HG02973 (cell line): ENCODE results near the gene C15orf62.

ENCODE experiments used
- ATAC-seq: cut with Tn5 transposase; IDR thresholded peaks from one replicate; pipeline ENCODE4 v1.9.1; 2021; ENCODE audit warnings: moderate library complexity; ENCODE audit not compliant: unreplicated experiment

C15orf62 gene

DNA sequence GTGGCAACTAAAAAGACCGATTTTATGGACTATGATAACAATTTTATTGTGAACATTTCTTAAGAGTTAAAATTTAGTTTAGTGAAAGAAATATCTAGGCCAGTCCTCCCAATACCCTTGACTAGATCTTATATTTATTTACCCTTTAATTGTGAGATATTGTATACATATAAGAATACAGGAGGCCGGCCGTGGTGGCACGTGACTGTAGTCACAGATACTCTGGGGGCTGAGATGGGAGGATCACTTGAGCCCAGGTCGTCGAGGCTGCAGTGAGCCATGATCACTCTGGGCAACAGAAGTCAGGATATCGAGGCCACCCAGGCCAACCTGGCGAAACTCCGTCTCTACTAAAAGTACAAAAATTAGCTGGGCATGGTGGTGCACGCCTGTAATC lies 14.0 kb upstream of the C15orf62 start:
- no peak for ATAC-seq

DNA sequence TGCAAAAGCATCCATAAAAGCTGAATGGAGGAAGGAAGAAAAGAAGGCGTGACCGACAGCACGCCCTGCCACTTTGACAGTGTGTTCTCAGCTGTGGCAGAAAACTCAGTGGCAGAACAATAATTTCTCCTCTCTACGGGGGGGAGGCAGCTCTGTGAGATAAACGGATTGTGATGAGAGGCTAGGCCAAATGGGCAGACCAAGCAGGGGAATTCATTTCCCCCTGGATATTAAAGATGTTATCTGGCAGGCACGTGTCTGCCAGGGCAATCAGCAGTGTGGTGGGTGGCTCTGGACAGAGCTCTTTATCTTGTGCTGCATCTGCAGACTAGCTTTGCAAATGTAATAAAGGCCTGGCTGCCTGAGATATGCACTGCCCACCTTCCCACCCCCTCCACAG lies 12.8 kb upstream of the C15orf62 start:
- no peak for ATAC-seq

DNA sequence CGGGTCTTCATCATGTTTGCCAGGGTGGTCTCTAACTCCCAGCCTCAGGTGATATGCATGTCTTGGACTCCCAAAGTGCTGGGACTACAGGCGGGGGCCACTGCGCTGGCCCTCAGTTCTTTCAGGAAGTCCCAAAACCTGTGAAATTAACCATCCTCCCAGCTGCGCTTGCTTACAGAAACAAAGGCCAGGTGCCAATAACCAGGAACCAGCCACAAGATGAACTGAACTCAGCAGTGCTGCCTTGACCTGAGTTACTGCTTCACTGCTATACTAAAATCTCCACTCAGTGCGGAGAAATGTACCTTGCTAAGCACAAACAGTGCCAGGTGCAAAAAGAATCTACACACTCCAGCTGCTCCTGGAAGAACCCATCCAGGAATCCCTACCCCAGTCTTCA lies 9.8 kb upstream of the C15orf62 start:
- no peak for ATAC-seq

DNA sequence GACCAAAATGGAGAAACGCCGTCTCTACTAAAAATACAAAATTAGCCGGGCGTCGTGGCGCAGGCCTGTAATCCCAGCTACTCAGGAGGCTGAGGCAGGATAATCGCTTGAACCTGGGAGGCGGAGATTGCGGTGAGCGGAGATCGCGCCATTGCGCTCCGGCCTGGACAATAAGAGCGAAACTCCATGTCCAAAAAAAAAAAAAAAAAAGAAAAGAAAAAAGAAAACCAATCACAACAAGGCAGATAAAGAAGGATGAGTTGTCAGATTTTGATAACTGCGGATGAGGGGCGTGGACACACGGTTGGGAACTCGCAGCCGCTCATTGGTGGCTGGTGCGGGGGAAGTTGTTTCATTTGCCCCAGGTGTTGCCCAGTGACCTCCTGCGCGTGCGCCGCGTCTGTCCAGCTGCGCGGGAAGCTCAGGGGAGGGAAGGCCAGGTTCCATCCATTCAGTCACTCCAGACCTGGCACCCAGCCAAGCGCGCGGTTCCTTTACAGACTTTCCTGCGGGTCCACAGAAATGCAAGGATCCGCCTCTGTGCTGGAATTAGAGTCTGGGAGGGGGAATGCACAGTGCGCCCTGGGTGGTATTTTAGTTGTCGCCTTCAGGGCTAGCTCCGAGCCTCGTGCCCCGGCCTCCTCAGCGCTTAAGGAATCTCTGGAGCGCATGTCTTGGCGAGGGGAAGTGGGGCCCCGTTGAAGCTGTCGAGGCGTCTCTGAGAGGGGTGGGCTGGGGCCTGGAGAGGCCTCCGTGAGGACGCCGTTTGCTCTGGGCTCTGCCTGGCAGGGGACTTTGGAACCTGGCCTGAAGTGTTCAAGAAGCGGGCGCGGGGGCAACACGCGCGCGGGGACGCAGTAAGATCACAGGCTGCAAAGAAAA lies 6.6 kb upstream of the C15orf62 start:
- ATAC-seq: no peak

DNA sequence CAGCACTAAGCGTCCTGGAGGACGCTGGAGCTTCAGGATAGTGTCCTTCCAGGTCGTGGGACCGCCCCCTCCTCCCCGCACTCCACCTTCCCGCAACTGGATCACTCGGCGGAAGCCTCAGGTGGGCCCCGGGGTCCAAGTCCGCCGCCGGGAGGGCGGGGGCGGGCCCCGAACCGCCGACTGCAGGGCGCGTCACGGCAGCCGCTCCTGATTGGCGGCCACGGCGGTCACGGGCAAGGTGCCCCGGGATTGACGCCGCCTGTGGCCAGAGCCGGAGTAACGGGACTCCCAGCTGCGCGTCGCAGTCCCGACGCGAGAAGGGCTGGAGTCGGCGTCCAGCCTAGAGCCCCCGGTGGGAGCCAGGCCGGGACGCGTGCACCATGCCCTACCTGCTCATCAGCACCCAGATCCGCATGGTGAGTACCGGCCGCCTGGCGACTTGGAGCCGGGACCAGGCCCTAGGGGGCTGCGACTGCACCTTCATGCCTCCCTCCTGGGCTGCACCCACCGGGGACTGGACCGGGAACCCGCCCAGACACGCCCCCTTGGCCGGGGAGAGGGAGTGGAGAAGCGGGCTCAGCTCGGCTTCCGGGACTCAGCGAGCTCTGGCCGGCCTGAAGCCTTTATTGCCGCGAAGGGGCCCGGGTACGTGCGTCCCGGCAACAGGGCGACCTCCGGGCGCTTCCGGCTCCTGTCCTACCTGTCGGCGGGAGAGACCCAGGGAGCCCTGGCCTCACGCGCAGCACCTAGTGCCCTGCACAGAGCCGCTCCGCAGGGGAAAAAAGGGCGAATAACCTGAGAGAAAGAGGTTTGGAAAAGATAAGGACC lies 5.8 kb upstream of the C15orf62 start, which contains the start of gene GCHFR:
GCHFR (plus strand) TSS at position 268 of the 828 bp plus-strand sequence; CDS start at position 381, 113 bp downstream.
- no peak for ATAC-seq

DNA sequence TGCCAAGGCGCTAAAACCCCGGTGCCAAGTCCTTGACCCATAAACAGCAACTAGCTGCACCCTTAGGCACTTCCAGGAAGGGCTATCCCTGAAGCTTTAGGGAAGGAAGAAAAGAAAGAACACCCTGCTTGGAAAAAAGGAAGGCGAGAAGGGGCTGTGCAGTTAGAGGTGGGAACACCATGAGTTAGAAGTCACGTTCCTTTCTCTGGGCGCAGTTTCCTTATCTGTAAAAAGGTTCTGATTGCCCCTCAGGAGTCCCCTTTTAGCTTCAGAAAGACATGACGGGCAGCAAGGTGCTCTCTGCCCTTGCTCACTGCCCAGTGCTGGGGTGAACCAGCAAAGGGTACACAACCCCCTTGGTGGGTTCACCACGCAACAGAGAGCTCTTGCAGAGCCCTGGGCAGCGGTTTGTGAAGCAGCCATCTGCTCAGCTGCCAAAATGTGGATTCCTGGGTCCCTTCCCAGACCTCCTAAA lies 5.1 kb upstream of the C15orf62 start:
- ATAC-seq: no peak

DNA sequence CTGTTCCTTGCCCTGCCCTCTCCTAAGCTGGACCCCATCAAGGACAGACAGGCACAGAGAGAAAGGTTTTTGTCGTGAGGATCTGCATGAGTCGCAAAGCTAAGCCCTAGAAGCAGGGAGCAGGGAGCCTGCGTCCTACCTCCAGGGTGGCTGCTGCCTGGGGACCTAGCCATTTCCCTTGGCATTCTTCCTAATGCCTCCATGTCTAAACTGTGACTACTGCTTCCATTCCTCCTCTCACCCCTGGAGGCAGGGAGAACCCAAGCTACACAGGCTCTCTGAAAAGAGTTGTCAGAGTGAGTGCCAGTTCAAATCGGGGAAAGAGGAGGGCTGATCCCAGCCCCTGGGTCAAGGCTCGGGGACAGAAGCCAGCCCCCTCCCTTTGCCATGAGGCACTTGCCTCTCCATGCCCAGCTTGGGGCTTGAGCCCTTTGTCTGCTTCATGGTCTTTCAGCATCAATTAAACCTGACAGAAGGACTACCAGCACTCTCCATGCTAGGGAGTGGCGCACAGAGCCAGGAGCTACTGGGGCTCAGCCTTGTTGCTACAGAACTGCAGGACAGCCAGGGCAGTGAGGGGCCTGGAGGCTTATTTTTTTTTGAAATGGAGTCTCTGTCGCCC lies 3.5 kb upstream of the C15orf62 start:
- ATAC-seq: no peak

DNA sequence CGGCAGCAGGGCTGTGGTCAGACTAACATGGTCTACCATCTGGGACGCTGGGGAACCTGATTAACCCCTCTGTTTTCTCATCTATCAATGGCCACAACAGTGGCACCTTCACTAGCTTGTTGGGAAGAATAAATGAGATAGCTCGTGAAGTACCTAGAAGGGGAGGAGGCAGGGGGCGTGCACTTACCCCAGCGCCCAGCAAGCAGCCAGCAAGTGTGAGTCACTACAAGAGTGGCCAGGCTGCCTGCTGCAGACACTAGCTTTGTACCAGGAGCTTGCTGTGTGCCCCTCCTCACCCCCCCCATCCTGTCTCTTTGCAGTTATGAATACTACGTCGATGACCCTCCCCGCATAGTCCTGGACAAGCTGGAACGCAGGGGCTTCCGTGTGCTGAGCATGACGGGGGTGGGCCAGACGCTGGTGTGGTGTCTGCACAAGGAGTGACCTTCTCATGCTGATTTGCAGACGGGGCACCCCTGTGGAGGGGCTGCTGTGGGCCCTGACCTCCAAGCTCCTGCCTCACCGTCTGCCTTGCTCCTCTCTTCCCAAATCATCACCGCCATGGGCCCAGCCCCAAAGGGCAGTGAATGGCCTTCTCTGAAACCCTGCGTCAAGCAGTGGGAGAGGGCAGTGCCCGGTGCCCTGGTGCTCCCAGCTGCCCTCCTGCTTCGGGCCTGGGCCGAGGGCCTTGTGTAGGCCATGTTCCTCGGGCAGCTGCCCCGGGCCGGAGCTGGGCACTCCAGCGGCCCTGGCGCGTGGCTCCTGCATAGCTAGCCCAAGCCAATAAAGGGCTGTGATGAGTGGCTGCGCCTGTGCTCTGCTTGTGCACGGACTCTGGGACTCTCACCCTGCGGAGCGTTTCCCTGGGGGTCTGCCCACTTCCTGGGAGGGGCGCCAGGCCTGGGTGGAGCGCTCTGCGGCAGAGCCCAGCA lies 2.6 kb upstream of the C15orf62 start:
- ATAC-seq: no peak

DNA sequence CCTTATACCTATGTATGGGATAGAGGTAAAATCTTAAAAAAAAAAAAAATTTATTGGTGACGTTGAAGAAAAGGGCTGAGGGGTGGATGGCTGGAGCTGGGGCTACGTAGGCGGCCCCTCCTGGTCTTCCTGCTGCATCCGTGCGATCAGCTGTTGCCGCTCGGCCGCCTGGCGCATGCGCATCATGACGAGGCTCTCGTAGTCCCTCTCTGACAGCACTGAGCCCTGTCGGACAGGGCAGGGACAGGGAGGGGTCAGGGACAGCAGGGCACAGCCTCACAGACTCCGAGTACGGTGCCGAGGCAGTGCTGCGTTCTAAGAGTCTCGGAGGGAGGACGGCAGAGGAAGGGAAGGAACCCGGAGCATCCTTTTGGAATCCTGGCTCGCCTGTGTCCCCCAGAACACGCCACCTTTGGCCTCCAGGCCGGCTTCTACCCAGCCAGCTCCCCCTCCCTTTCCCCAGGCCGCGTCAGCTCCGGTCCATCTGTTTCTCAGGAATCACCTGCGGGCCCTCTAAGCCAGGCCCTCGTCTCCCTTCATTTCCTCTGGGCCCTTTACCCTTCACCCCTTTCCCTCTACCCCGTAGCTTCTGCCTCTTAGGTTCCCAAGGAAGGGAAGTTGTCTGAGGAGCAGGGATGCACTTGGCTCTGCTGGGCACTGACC lies 1.8 kb upstream of the C15orf62 start:
- no peak for ATAC-seq

DNA sequence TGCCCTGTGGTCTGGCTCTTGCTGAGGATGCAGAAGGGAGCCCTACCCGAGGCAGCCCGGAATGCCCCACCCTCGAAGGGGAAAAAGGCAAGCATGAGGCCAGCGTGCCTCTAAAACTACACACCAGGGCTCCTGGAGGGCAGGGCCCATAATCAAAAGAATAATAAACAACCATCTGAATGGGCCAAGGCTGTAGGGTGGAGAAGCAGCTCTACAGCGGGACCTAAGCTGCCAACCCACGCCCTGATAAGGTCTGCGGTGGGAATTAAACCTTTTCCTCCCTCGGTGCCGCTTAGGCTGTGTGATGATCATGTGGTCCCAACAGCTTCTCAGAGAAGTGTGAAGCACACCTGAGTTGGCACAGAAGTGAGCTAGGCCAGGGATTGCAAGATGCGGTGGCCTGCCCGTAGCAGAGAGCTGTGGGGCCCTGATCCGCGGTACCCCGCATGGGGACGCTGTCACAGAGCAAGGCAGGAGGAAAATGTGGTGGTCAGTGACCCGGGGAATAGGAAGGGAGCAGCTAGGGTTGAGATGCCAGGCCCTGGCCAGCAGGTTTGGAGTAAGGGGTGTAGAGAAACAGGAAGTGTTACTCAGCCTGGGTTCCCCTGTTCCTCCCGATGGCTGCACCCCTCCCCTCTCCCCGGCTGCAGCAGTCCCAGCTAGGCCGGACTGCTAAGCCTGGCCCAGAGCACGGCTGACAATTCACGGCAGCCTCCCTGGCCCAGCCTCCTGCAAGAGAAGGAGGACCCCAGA lies 1.1 kb upstream of the C15orf62 start:
- ATAC-seq: no peak

DNA sequence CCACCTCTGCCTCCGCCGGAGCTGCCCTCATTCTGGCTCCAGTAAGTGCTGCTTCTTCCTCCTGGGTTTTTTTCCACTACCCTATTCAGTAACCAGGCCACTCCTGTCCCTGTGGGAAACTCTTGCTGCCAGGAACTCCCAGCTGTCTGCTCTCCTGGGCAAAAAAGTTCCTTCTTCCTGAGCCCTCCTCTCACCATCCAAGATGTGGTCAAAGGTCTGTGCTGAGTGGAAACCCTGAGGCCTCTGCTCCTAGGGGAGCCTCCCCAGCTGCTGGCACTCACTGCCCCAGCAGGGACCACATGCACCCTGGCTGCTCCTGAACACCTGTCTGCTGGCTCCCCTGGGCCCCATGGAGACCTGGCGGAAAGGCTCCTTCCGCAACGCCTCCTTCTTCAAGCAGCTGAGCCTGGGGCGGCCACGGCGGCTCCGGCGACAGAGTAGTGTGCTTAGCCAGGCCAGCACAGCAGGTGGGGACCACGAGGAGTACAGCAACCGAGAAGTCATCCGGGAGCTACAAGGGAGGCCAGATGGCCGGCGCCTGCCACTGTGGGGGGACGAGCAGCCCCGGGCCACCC lies 454 bp downstream of the C15orf62 start:
- no peak for ATAC-seq

DNA sequence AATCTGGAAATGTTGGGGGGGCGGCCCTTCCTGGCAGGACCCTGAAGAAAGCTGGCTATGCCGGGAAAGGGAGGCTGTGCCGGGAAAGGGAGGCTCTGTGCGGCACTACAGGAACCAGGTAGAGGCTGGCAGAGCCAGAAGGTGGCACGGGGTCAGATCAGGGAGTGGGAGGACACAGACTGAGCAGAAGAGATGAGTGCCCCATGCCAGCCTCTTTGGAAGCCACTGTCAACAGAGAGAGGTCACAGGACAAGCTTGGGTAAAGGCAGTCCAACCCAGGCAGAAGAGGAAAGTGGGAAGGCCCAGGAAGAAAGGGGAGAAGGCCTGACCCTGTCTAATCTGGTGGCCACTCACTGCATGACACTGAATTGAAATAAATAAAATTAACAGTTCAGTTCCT lies 1.5 kb downstream of the C15orf62 start:
- no peak for ATAC-seq

DNA sequence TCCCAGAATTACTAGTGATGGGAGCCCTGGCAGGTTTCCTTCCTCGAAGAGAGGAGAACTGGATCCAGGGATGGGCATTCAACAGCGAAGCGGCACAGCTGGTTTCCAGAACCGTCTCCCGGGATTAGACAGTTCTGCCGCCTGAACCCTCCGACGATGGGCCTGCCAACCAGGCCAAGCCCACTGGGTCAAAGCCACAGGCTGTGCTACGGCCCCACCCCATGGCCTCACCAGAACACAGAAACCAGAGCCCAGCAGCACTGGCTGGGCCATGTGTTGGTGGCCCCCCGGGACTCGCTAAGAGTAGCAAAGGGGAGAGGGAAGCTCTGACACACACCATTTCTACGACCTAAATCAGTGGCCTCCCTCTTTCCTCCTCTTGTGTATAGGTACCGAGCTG lies 2.2 kb downstream of the C15orf62 start:
- ATAC-seq: no peak

DNA sequence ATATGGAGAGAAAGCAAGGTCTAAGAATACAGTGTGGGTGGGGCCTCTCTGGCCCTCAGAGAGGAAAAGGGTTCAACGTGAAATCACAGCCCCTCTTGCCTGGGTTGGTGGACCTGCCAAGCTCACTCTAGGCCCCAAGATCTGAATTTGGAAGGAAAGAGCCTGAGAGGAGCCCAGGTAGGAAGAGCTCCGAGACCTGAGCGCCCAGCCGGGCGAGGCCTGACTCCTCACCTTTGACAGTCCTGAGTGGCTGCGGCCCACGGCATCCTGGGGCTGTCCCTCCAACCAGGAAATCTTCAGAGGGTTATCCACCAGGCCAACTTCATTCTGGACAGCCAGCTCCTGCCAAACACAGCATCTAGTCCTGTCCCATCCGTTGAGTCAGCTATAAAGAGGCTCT lies 3.7 kb downstream of the C15orf62 start:
- no peak for ATAC-seq

DNA sequence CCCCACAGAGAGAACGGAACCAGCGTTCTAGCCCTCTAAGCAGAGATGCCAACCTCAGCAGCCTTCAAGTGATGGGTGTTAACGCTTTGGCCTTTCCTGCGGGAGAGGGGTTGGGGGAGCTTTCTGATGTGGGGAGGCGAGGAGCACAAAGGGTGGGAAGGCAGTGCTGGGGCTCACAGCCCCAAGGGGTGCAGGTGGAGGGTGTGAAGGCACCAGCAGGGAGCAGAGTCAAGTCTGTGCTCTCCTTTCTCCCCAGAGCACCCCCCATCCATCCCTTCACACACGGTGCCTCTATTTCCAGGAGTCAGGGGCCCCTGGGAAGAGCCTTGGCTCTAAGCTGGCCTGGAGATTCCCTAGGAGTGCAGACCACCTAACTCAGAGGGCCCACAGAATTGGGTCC lies 4.1 kb downstream of the C15orf62 start:
- ATAC-seq: no peak

DNA sequence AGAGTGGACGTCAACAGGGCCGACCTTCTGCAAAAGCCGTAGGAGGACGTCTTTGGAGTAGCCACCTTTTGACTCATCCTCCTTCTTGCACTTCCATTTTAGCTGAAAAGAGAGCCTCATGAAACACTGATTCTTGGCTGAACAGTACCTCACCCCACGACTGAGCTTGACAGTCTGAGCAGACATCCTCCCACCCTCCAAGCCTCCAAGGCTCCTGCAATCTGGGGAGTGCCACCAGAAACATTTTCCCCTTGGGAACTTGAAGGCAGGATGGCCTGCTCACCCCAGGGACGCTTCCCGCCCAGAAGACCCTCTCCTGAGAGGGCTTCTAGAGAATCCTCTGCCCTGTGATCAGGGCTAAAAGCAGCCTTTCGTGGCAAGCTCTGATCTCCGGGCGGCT lies 5.2 kb downstream of the C15orf62 start:
- ATAC-seq: no peak

DNA sequence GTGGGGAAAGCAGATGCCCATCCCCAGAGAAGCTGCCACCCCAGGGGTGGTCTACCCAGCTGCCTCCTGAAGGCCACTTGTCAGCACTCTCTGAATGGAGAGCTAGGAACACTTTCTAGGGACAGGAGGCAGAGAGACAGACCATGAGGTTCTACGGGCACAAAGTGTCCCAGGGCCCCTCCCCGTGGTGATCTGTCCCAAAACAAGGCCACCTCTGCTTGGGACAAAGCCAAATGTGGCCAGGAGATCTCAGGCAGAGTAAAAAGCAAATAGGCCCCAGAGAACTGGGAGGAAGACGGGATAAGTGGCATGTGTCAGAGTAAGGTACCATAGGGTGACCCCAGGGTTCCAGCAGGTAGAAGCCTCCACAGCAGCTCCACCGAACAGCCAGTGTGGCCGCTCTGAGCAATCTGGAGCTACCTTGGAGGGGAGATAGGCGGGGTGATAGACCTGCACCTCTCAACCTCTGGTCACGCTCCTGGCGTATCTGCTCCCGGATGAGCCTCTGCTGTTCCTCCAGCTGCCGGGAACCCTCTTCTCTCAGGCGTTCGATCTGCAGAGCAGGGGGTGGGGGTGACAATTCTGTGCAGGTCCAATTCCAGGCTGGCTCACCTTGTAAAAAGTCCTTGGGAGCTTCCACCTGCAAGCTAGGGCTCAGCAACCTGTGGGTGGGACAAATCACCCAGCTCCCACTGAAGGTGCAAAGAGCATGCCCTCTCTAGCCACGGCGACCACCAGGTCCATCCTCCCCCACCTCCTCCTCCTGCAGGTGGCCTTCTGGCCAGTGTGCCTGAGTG lies 6.2 kb downstream of the C15orf62 start:
- no peak for ATAC-seq

DNA sequence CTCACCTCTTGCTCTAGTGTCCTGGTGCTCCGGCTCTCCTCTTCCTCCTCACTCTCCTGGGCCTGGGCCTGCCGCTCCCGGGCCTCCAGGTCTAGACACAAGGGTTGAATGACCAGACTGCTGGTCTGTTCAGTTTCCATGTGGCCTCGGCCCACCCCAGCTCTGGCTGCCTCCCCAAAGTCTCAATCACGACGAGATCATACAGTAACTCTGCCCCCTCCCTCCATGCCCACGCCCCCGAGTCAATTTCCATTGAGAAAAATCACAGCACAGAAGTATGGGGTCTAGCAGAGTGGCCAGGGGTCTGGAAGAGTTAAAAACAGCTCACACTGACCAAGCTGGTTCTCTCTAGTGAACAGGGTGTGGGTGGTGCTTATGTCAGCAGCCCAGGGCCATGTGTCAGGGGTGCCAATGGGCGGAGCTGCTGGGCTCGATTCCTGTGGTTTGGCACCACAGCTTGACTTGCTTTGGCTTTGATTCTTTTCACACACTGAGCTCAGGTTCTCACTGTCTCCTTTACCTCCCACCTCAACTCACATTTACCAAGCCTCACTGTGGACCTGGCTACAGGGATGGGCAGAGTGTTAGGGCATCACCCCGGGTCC lies 6.9 kb downstream of the C15orf62 start:
- ATAC-seq: no peak
